ENCODE data around the gene DAGLB.
"Not testable (repeated sequence)": the region's sequence is repeated elsewhere in the genome, so short reads cannot be mapped to it uniquely, and the experiment has no call there.

The DAGLB gene

GRCh38 chr7:6478186-6478585 lies 30.4 kb upstream of the DAGLB start:
- DNase-seq (ENCODE audit: extremely low read depth, low read depth), result no peak
- TF ChIP-seq CTCF (IDR thresholded peaks at IDR 0.05; ENCODE audit: low read depth, low read length), result no peak

GRCh38 chr7:6477318-6477660 lies 29.5 kb upstream of the DAGLB start:
- no peak for DNase-seq (ENCODE audit: extremely low read depth, low read depth)
- no peak for TF ChIP-seq CTCF (IDR thresholded peaks at IDR 0.05; ENCODE audit: low read depth, low read length)

GRCh38 chr7:6476596-6477317 lies 29.0 kb upstream of the DAGLB start:
- no peak for TF ChIP-seq CTCF (IDR thresholded peaks at IDR 0.05; ENCODE audit: low read depth, low read length)
- DNase-seq (ENCODE audit: extremely low read depth, low read depth), result no peak

GRCh38 chr7:6475433-6476186 lies 27.9 kb upstream of the DAGLB start:
- TF ChIP-seq CTCF (IDR thresholded peaks at IDR 0.05; ENCODE audit: low read depth, low read length), result no peak
- no peak for DNase-seq (ENCODE audit: extremely low read depth, low read depth)

- no peak for TF ChIP-seq CTCF (IDR thresholded peaks at IDR 0.05; ENCODE audit: low read depth, low read length)
- DNase-seq (ENCODE audit: extremely low read depth, low read depth), result no peak
Measured at GRCh38 chr7:6465862-6466261, 18.1 kb upstream of the DAGLB start.

GRCh38 chr7:6463609-6464008 lies 15.9 kb upstream of the DAGLB start:
- DNase-seq (ENCODE audit: extremely low read depth, low read depth), result not testable (repeated sequence)

- no peak for TF ChIP-seq CTCF (IDR thresholded peaks at IDR 0.05; ENCODE audit: low read depth, low read length)
- no peak for DNase-seq (ENCODE audit: extremely low read depth, low read depth)
Measured at GRCh38 chr7:6461946-6462550, 14.3 kb upstream of the DAGLB start.
